Testis (tissue), 3 donors: ENCODE data around the gene NPIPA3. TPM values are rescaled to one million over a fixed set of nuclear protein-coding genes. Genes with fewer than 3 reads are reported as not detected.
"Not testable (repeated sequence)": the region's sequence is repeated elsewhere in the genome, so short reads cannot be mapped to it uniquely, and the experiment has no call there.

Experiments used
- DNase-seq: peaks from one replicate; pipeline ENCODE4 v3.0.0-alpha.2; 2019
- H3K27ac ChIP-seq, 2 donors: fragments of 200-600 bp; sonication (generic); one replicate each; pipeline ENCODE4 v1.5.1; 2019
- H3K27me3 ChIP-seq: fragments of 200-600 bp; sonication (generic); one replicate; pipeline ENCODE4 v1.5.1; 2019
- H3K36me3 ChIP-seq: fragments of 200-600 bp; sonication (generic); one replicate; pipeline ENCODE4 v1.5.1; 2017; ENCODE audit warnings: low read depth; ENCODE audit errors: missing control alignments
- H3K4me1 ChIP-seq: fragments of 200-600 bp; sonication (generic); one replicate; pipeline ENCODE4 v1.5.1; 2019
- H3K4me3 ChIP-seq, 2 donors: fragments of 200-600 bp; sonication (generic); one replicate each; pipeline ENCODE4 v1.5.1; 2017 to 2019
- H3K9me3 ChIP-seq: fragments of 200-600 bp; sonication (generic); one replicate; pipeline ENCODE4 v1.5.1; 2017
- WGBS, 2 donors: methylation state at CpG; one replicate each; pipeline ENCODE4 v1.1.5; 2018; 5-methylcytosine and 5-hydroxymethylcytosine counted together
- intact Hi-C: fragments of 100-400 bp; cut with DNase I; formaldehyde crosslinking; loops from one replicate; pipeline ENCODE4 v1.15.1; 2023; ENCODE audit warnings: low total_unique reads
- polyA plus RNA-seq: library from polyadenylated mRNA; stranded (reverse); fragments of 350-450 nt; fragmentation: Illumina TruSeq; extraction: RNeasy Lipid Tissue Mini Kit (QIAGEN cat#74804); gene quantifications from one replicate; pipeline ENCODE4 v1.2.3, GENCODE V29; 2014; ENCODE audit warnings: low read depth, low replicate concordance; ENCODE audit not compliant: insufficient read depth
- total RNA-seq, 2 donors: library from RNA; depleted of rRNA; stranded (reverse); fragments of >200 nt; gene quantifications; one replicate each; pipeline ENCODE4 v1.2.3, GENCODE V29; 2016

The NPIPA3 gene
- total and polyA plus RNA-seq, 3 donors from 2014 or later, result 1.9 to 4.5 (median 4.2) TPM

GRCh38 chr16:14742273-14743128 lies 39.3 kb downstream of the NPIPA3 start, which contains the start of gene NPIPA2:
Gene NPIPA2 (plus strand): TSS chr16:14742533. CDS start chr16:14748066, 5,533 bp downstream.
- H3K27ac ChIP-seq, DNase-seq, H3K36me3 ChIP-seq, intact Hi-C loops, H3K4me3 ChIP-seq, H3K27me3 ChIP-seq, H3K9me3 ChIP-seq, H3K4me1 ChIP-seq: not testable (repeated sequence)
- no CpG with 5 or more reads among the region's 73 CpGs for WGBS, 2 donors

- no CpG with 5 or more reads among the region's 2 CpGs for WGBS, 2 donors
Measured at GRCh38 chr16:14773654-14774053, 70.4 kb downstream of the NPIPA3 start.

GRCh38 chr16:14775624-14776023 lies 72.4 kb downstream of the NPIPA3 start:
- H3K27me3 ChIP-seq, H3K9me3 ChIP-seq, DNase-seq, H3K36me3 ChIP-seq, intact Hi-C loops, H3K4me3 ChIP-seq, H3K27ac ChIP-seq, H3K4me1 ChIP-seq: not testable (repeated sequence)
- no CpG with 5 or more reads among the region's 2 CpGs for WGBS, 2 donors

More at GRCh38 chr16:14773654-14774053, 70.4 kb downstream of the NPIPA3 start:
- DNase-seq, H3K36me3 ChIP-seq, H3K9me3 ChIP-seq, H3K27ac ChIP-seq, H3K27me3 ChIP-seq, H3K4me3 ChIP-seq, intact Hi-C loops, H3K4me1 ChIP-seq: not testable (repeated sequence)

Other genes starting within 250 kb of the NPIPA3 start
- 10 to 100 TPM; 47.6 to 67.2 TPM for gene PARN, start 73.2 kb upstream of the NPIPA3 start, total RNA-seq
- gene PARN, start 73.2 kb upstream of the NPIPA3 start, polyA plus RNA-seq, result 43.5 TPM
- gene BFAR, start 70.5 kb upstream of the NPIPA3 start, total RNA-seq, result 10 to 100 TPM; 49.2 to 63.4 TPM
- gene BFAR, start 70.5 kb upstream of the NPIPA3 start, polyA plus RNA-seq, result 41.7 TPM
- 1 to 10 TPM; 1.5 to 4.5 TPM for gene PLA2G10, start 9.1 kb upstream of the NPIPA3 start, total RNA-seq
- gene PLA2G10, start 9.1 kb upstream of the NPIPA3 start, polyA plus RNA-seq, result 1.0 TPM
- gene NPIPA2, start 39.1 kb downstream of the NPIPA3 start, total RNA-seq, result 1 to 10 TPM; 7.0 to 7.7 TPM
- 17.8 TPM for gene NPIPA2, start 39.1 kb downstream of the NPIPA3 start, polyA plus RNA-seq
- 10 to 100 TPM; 70.8 to 71.5 TPM for gene NOMO1, start 130.3 kb downstream of the NPIPA3 start, total RNA-seq
- 86.6 TPM for gene NOMO1, start 130.3 kb downstream of the NPIPA3 start, polyA plus RNA-seq
- gene NPIPA1, start 234.0 kb downstream of the NPIPA3 start, total RNA-seq, result 100 to 1,000 TPM; 169 to 173 TPM
- gene NPIPA1, start 234.0 kb downstream of the NPIPA3 start, polyA plus RNA-seq, result 170 TPM